Fibroblast of the aortic adventitia (primary cell): ENCODE measurements around the gene ACTR5. TPM values are rescaled to one million over a fixed set of nuclear protein-coding genes. Genes with fewer than 3 reads are reported as not detected.

Source experiments
- DNase-seq: peaks from one replicate; pipeline ENCODE4 v3.0.0-alpha.2; 2010; ENCODE audit warnings: low read depth
- H3K4me3 ChIP-seq: 2 replicates; pipeline ENCODE4 v1.5.1; 2011; ENCODE audit warnings: low read depth, mild to moderate bottlenecking, control low read depth, low read length, moderate library complexity
- total RNA-seq: library from RNA; depleted of rRNA; stranded (reverse); fragments of >200 nt; gene quantifications from 2 replicates; pipeline ENCODE4 v1.2.3, GENCODE V29; 2012; ENCODE audit warnings: low replicate concordance
- TF ChIP-seq, protein P1 (sequence below): IDR thresholded peaks from 2 replicates; pipeline ENCODE4 v1.5.1; 2011; ENCODE audit warnings: mild to moderate bottlenecking, low read length, control low read depth, inconsistent platforms; ENCODE audit not compliant: insufficient read depth

The ACTR5 gene
- total RNA-seq, 1 donor = 4.6 TPM

DNA sequence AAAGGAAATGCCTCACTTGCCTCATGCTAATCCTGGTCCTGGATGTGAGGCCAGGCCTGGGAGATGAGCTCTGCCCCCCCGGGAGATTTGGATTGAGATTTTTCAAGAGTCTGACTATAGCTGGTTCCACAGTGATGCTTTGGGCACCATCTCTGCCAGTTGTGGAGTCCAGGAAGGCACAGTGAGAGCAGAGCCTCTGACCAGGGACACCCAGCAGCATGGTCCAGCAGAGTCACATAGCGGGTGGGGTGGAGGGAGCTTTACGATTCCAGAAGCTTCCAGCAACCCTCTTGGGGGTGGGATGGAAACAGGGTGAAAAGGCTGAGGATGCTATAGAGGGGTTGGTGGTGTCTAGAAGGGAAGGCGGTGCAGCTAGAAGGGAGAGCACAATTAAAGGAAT lies 15.3 kb upstream of the ACTR5 start:
- no peak overlapping the region for H3K4me3 ChIP-seq
- TF ChIP-seq, protein P1, sequence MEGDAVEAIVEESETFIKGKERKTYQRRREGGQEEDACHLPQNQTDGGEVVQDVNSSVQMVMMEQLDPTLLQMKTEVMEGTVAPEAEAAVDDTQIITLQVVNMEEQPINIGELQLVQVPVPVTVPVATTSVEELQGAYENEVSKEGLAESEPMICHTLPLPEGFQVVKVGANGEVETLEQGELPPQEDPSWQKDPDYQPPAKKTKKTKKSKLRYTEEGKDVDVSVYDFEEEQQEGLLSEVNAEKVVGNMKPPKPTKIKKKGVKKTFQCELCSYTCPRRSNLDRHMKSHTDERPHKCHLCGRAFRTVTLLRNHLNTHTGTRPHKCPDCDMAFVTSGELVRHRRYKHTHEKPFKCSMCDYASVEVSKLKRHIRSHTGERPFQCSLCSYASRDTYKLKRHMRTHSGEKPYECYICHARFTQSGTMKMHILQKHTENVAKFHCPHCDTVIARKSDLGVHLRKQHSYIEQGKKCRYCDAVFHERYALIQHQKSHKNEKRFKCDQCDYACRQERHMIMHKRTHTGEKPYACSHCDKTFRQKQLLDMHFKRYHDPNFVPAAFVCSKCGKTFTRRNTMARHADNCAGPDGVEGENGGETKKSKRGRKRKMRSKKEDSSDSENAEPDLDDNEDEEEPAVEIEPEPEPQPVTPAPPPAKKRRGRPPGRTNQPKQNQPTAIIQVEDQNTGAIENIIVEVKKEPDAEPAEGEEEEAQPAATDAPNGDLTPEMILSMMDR = no peak
- no peak for DNase-seq

DNA sequence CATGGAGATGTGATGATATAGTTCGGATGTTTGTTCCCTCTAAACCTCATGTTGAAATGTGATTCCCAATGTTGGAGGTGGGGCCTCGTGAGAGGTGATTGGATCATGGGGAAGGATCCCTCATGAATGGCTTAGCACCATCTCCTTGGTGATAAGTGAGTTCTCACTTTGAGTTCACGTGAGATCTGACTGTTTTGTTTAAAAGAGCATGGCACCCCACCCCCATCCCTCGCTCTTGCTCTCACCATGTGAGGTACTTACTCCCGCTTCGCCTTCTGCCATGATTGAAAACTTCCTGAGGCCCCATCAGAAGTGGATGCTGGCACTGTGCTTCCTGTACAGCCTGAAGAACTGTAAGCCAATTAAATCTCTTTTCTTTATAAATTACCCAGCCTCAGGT lies 13.1 kb upstream of the ACTR5 start:
- TF ChIP-seq, protein P1 = no peak
- DNase-seq = no peak
- no peak overlapping the region for H3K4me3 ChIP-seq

DNA sequence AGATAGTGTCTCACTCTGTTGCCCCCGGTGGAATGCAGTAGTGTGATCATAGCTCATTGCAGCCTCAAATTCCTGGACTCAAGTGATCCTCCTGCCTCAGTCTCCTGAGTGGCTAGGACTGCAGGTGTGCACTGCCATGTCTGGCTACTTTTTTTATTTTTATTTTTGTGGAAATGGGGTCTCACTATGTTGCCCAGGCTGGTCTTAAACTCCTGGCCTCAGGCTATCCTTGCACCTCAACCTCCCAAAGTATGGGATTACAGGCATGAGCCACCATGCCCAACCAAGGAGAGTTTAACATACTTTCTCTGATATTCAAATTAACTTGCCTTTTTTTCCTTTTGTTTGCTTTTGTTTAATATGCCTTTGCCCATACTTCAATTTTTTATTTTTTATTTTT lies 10.4 kb upstream of the ACTR5 start:
- no peak for DNase-seq
- TF ChIP-seq, protein P1 = no peak
- H3K4me3 ChIP-seq = no peak overlapping the region

DNA sequence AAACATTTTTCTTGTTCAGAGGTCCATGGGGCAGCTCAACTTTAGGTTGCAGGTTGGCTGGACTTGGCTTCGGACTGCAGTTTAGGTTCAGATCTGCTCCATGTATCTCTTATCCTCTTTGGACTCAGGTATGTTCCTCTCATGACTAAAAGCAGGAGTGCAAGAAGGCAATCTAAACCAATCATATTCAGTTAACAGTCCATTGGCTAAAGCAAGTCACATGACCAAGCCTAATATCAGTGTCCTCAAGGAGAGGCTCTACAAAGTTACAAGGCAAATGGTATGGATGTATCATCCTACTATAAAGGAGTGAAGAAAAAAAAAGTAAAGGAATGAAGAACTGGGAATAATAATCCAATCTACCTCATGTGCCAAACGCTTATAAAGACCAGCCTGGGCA lies 2.5 kb upstream of the ACTR5 start:
- TF ChIP-seq, protein P1 = no peak
- no peak overlapping the region for H3K4me3 ChIP-seq
- DNase-seq = no peak

DNA sequence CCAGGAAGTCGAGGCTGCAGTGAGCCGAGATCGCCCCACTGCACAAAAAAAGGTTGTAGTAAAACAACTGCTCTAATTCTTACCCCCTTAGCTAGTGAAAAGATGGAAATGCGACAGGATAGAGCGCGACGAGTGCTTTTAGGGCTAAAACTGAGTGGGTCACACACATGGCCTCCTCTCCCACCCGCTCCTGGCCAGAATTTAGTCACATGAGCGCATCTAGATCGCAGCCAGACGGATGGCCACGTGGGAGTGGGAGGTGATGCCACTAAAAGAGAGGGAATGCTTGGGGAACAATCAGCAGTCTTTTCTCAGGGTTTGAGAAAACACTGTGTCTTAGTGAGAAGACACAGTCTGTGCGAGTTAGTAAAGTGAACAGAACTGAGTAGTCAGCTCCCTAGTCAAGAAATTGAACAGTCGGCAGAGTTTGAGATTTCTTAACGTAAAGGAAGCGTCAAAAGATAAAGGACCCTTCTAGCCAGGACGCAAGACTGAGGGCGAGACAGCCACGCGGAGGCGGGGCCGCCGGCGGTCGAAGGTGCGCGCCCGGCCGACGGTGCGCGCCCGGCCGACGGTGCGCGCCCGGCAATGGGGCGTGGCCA lies 664 bp upstream of the ACTR5 start:
- peak overlapping the region; percentile 60 for H3K4me3 ChIP-seq
- no peak for DNase-seq
- TF ChIP-seq, protein P1 = no peak

DNA sequence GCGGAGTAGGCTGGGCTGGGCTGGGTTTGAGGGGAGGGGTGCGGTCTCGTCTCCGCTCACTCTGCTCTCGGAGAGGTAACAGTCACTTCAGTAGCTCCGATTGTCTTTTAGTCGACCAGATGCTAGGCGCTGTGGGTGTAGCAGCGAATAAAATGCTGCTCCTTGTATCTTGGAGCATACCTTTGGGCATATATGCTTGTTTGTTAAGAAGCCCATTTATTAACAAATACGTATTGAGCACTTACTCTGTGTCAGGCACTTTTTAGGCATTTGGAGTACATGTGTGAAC lies 545 bp downstream of the ACTR5 start:
- TF ChIP-seq, protein P1 = no peak
- no peak for DNase-seq

DNA sequence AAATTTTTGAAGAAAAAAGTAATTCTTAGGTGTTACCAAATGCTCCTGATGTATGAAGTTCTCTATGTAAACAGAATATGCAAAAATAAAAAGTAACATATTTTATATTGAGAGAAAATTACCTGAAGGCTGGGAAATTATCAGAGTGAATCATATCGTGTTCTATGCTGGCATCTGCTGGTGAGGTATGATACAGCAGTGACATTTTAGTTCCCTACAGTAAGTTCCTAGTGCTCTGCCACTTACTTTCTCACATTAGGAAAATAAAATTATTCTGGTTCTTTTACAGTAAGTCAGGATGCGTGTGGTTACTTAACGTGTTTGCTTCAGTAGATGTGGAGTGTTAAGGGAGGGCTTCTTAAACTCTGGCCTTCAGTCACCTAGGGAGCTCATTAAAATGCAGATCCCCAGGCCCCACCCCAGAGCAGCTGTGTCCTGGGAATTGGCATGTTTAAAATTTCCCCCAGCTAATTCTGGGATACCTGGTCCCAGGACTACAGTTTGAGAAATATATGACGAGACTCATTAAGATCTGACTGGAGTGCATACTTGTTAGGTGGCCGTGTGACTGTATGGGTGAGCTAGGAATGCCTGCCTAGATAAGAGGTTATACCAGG lies 3.2 kb downstream of the ACTR5 start:
- DNase-seq = peak; percentile 66
- H3K4me3 ChIP-seq = no peak overlapping the region
- TF ChIP-seq, protein P1 = peak; percentile 74

More for the DNA sequence above, 545 bp downstream of the ACTR5 start:
- peak overlapping the region; percentile 98 for H3K4me3 ChIP-seq
